Activated CD8-positive, alpha-beta memory T cell treated with anti-CD3 and anti-CD28 coated beads for 36 hours (primary cell): ENCODE data around the gene ABCB11. TPM values are rescaled to one million over a fixed set of nuclear protein-coding genes. Genes with fewer than 3 reads are reported as not detected.
"Not testable (repeated sequence)": the region's sequence is repeated elsewhere in the genome, so short reads cannot be mapped to it uniquely, and the experiment has no call there.

Source experiments
- CTCF ChIA-PET: fragments of 350-600 bp; sonication (Branson Sonifier 250); formaldehyde crosslinking; loops from one replicate; lab custom pipeline; 2021; ENCODE audit warnings: antibody characterized with exemption; lab: Charles Lee
- POLR2A ChIA-PET: fragments of 350-600 bp; sonication (Branson Sonifier 250); formaldehyde crosslinking; loops from one replicate; lab custom pipeline; 2021; ENCODE audit warnings: antibody characterized with exemption; lab: Charles Lee
- total RNA-seq, 2 experiments: library from RNA; stranded (reverse); gene quantifications; one replicate each; pipeline ENCODE4 v1.2.3, GENCODE V29; 2021

The ABCB11 gene
- not detected for total RNA-seq

DNA sequence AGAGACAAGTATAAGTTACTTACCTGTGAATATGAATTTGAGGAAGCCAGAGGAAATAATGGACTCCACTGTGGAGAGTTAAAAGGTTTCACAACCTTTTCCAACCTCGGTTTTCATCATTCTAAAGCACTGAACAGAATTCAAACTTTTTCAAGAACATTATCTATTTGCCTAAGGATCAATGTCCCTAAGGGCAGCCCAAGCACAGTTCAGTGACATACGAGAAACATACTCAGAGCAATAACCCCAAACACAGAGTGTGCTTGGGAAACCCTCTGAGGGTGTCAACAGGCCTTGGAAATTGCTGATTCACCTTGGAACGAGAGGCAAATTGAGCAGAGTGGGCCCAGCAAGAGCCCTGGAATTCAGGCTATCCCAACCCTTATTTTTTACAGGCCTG, at the start of gene ABCB11:
Gene ABCB11, minus strand, starts transcription at position 123 of the 400 bp plus-strand sequence. CDS start 13,199 bp downstream, outside the sequence.
- CTCF ChIA-PET = no interaction called here
- POLR2A ChIA-PET = no interaction called here

- ChIA-PET CTCF (no interaction called here), POLR2A (no interaction called here)
Observed at GRCh38 chr2:169080250-169081069, 49.3 kb upstream of the ABCB11 start.

DNA sequence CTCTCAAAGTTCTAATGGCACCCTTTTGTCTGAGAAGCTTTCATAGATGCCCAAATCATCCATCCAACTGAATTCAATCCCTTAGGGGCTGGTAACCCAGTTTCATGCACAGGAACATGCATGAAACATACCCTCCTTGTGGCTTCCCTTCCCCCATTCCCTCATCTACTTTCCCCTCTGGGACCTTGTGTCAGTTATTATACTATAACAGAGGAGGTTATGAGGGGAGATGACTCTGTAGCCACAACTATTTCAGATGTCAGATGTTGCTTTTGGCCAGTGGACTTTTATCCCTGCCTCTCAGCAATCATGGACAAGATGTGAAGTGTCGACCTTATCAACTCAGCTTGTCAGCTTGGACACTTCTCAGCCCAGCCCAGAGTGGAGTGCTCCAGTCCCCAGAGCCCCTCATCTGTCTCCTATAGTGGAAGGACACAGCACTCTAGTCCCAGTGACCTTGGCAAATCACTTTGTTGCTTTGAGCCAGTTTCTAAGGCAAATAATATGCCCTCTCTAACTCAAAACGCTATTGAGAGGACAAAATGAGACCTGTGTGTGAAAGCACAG, 46.6 kb upstream of the ABCB11 start:
- CTCF ChIA-PET = no interaction called here

DNA sequence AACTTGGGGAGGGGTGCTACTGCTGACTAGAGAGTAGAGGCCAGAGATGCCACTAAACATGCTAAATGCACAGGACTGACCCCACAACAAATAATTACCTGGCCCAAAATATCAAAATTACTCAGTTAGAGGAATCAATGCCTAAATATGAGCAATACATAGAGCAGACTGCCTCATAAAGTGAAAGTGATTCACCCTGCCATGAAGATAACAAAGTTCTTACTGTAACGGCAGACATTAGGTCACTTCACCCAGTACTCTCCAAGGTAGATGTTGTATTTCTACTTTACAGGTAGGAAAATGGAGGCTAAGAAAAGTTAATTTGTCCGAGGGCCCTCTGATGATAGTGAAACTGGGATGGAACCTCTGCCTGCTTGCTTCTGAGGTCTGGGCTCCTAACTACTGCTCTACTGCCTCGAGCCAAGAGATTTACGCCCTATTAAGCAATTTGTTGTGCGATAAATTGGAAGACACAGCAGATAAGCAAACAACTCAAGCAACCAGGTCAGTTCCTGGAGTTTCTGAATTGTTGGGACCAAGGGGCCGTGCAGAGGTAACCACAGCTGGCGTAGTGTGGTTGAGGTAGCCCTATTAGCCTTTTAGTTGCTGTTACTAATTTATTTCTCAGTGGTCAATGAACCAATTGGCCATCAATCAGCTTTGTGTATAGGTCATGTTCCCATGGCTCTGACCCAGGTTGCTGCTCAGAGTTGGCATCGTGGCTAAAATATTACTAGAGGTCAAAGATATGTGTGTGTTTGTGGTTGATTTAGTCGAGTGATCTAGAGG, 43.0 kb upstream of the ABCB11 start:
- ChIA-PET CTCF (interaction anchor here (1.0 kb wide), 1 partner anchor 35 kb away, joined by 3 read pairs; no protein-coding TSS in a partner anchor), POLR2A (no interaction called here)

More for the DNA sequence above, 46.6 kb upstream of the ABCB11 start:
- POLR2A ChIA-PET = no interaction called here

- CTCF ChIA-PET = no interaction called here
- POLR2A ChIA-PET = no interaction called here
Observed at GRCh38 chr2:169073211-169073962, 42.3 kb upstream of the ABCB11 start.

DNA sequence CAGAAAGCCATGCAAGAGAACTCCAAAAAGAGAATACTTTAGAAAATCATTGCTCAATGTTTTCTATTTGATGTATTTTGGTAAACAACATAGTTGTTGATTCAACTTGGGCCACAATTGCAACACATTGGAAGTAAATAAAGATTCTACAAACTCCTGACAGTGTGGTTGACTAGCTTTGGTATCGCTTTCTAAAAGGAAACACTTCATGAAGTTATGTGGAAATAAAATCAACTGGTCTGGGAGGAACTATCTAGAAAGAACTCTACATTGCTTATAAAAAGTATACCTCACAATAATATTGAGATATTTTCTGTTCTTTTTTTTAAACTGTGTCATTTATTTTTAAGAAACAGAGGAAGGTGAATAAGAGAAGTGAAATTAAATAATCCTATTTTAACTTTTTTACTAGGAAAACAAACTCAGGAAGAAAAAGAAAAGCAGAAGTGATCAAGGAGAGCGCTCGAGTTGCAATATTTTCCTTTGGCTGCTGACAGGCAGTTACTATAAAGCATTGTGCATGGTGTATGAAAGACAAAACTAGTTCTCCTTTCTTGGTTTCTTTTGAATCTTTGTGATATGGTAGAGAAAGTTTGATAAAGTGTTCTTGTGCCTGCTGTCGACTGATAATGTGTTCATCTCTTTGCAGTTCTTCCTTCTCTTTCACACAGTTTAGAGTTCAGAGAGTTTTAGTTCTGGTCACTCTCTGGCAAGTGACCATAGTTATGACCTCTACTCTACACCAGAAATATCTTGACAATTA, 41.2 kb upstream of the ABCB11 start:
- CTCF ChIA-PET = no interaction called here

DNA sequence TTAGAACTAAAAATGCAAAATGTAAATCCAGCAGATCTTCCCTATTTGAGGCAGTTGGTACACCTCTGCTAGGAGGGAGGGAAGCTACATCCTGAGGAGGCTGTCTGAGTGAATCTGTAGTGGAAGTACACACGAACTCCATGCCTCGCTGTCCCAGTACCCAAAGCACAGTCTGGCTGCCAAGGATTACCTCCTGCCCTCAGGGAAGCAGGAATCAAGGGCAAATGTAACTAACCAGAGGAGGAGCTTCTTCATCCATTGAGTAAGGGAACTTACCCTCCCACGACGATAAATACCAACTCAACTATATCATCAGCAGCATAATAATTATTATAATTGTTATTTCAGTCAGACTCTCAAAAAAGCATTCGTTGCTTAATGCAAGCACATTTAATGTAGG, 40.3 kb upstream of the ABCB11 start:
- POLR2A ChIA-PET = no interaction called here
- CTCF ChIA-PET = no interaction called here

More for the DNA sequence above, 41.2 kb upstream of the ABCB11 start:
- POLR2A ChIA-PET = no interaction called here

GRCh38 chr2:169069833-169070232, 38.7 kb upstream of the ABCB11 start:
- CTCF ChIA-PET = no interaction called here
- POLR2A ChIA-PET = no interaction called here

- CTCF ChIA-PET = no interaction called here
- POLR2A ChIA-PET = no interaction called here
Observed at GRCh38 chr2:169069341-169069740, 38.2 kb upstream of the ABCB11 start, which contains the start of gene DHRS9. TSS of gene DHRS9 (plus strand) at chr2:169069563. CDS start at chr2:169081582, 12,019 bp downstream.

GRCh38 chr2:169066897-169067296, 35.8 kb upstream of the ABCB11 start:
- ChIA-PET CTCF (no interaction called here), POLR2A (no interaction called here)

- ChIA-PET POLR2A (no interaction called here), CTCF (no interaction called here)
Observed at GRCh38 chr2:169065864-169066517, 34.9 kb upstream of the ABCB11 start.

DNA sequence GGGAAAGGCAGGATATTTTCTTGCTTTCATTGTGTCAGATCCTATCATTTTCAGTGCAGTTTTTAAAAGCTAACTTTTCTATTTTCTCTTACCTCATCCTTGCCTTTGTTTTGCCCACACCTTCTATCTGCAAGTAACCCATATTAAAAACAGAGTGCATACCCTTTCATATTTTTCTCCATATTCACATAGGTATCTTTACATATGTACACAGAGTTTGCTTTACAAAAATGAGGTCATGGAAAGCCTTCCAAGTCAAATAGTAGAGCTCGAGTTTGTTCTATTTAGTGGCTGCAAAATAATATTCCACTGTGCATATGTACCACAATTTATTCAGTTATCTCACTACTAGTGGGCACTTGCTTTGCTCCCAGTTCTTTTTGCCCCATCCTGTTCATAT, 34.3 kb upstream of the ABCB11 start:
- CTCF ChIA-PET = no interaction called here
- POLR2A ChIA-PET = no interaction called here

DNA sequence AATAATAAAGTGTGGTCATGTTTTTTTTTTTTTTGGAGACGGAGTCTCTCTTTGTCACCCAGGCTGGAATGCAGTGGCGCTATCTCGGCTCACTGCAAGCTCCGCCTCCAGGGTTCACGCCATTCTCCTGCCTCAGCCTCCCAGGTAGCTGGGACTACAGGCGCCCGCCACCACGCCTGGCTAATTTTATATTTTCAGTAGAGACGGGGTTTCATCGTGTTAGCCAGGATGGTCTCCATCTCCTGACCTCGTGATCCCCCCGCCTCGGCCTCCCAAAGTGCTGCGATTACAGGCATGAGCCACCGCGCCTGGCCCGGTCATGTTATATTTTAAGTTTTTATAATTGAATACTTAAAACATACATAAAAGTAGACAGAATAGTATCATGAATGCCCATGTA, 33.1 kb upstream of the ABCB11 start:
- POLR2A ChIA-PET, CTCF ChIA-PET: not testable (repeated sequence)

- POLR2A ChIA-PET, CTCF ChIA-PET: not testable (repeated sequence)
Observed at GRCh38 chr2:169054575-169054974, 23.5 kb upstream of the ABCB11 start.

DNA sequence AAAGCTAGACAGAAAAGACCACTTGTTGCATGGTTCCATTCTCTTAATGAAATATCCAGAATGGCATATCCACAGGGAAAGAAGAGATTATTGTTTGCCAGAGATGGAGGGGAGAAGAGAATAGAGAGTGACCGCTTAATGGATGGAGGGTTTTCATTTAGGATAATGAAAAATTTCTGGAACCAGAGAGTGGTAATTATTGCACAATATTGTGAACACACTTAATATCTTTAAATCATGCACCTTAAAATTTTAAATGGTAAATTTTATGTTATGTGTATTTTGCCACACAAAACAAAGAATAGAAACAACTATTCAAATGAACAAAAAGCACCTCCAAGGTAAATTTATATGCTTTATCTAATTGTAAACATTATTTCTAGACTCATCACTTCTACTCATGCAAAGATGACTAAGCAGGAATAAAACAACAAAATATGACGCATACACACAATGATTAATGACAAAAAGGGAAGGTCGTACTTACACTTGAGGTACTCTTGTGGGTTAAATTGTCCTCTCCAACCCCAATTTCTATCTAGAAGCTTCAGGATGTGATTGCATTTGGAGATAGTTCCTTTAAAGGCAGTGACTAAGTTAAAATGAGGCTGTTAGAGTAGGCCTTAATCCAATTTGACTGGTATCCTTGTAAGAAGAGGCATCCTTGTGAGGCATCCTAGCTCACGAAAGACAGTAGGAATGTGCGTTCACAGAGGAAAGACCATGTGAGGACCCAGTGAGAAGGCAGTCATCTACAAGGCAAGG, 19.5 kb upstream of the ABCB11 start:
- ChIA-PET POLR2A (no interaction called here), CTCF (no interaction called here)

GRCh38 chr2:169049142-169049541, 18.0 kb upstream of the ABCB11 start:
- POLR2A ChIA-PET = no interaction called here

More at GRCh38 chr2:169049142-169049541, 18.0 kb upstream of the ABCB11 start:
- CTCF ChIA-PET = no interaction called here
